Liver (tissue), 9 donors: ENCODE measurements around the gene ZNF674. TPM values are rescaled to one million over a fixed set of nuclear protein-coding genes. Genes with fewer than 3 reads are reported as not detected.

Experiments used
- DNase-seq: peaks from one replicate; pipeline ENCODE4 v3.0.0-alpha.2; 2017; ENCODE audit warnings: low spot score
- H3K27ac ChIP-seq, 2 donors: one replicate each; pipeline ENCODE4 v1.7.0; 2013; ENCODE audit warnings: inconsistent platforms in 2 of 2, low read length in 2 of 2, control low read depth in 1 of 2, low read depth in 1 of 2, mild to moderate bottlenecking in 1 of 2
- H3K27me3 ChIP-seq, 4 donors: one replicate each; pipeline versions ENCODE4 v1.6.1 to v1.7.0; 2013; ENCODE audit warnings: low read length in 3 of 4, inconsistent platforms in 1 of 4, mild to moderate bottlenecking in 1 of 4, moderate library complexity in 1 of 4; ENCODE audit not compliant: control insufficient read depth in 4 of 4, insufficient read depth in 4 of 4
- H3K36me3 ChIP-seq, 4 donors: one replicate each; pipeline versions ENCODE4 v1.6.1 to v1.7.0; 2013; ENCODE audit warnings: low read length in 3 of 4, mild to moderate bottlenecking in 3 of 4, low read depth in 1 of 4, moderate library complexity in 1 of 4; ENCODE audit not compliant: control insufficient read depth in 4 of 4, insufficient read depth in 3 of 4
- H3K4me1 ChIP-seq, 4 donors: one replicate each; pipeline versions ENCODE4 v1.6.1 to v1.7.0; 2013; ENCODE audit warnings: low read length in 3 of 4, mild to moderate bottlenecking in 3 of 4, moderate library complexity in 1 of 4; ENCODE audit not compliant: control insufficient read depth in 4 of 4, insufficient read depth in 4 of 4
- H3K4me3 ChIP-seq, 3 donors: one replicate each; pipeline versions ENCODE4 v1.6.1 to v1.7.0; 2013; ENCODE audit warnings: low read length in 3 of 3, control low read depth in 1 of 3, low read depth in 1 of 3, mild to moderate bottlenecking in 1 of 3
- H3K9ac ChIP-seq, 2 donors: one replicate each; pipeline ENCODE4 v1.7.0; 2013; ENCODE audit warnings: low read length in 2 of 2, mild to moderate bottlenecking in 2 of 2, moderate library complexity in 2 of 2, control low read depth in 1 of 2, low read depth in 1 of 2
- H3K9me3 ChIP-seq, 4 donors: one replicate each; pipeline versions ENCODE4 v1.6.1 to v1.7.0; 2013; ENCODE audit warnings: low read length in 3 of 4; ENCODE audit not compliant: control insufficient read depth in 4 of 4
- EGR1 ChIP-seq, 2 donors: IDR thresholded peaks; 2 replicates each; pipeline ENCODE4 v1.6.1; 2016 to 2018; ENCODE audit warnings: antibody characterized with exemption in 2 of 2, low read depth in 2 of 2
- FOXA1 ChIP-seq: IDR thresholded peaks from 2 replicates; pipeline ENCODE4 v1.6.1; 2016; ENCODE audit warnings: antibody characterized with exemption
- FOXA2 ChIP-seq: IDR thresholded peaks from 2 replicates; pipeline ENCODE4 v1.6.1; 2016; ENCODE audit warnings: antibody characterized with exemption
- GABPA ChIP-seq, 2 donors: IDR thresholded peaks in 1 of 2; conservative IDR thresholded peaks in 1 of 2; 2 replicates each; pipeline ENCODE4 v1.6.1; 2016; ENCODE audit warnings: antibody characterized with exemption in 2 of 2, mild to moderate bottlenecking in 1 of 2, moderate library complexity in 1 of 2
- HNF4A ChIP-seq, 2 donors: conservative IDR thresholded peaks; 2 replicates each; pipeline ENCODE4 v1.6.1; 2016; ENCODE audit warnings: antibody characterized with exemption in 2 of 2, mild to moderate bottlenecking in 2 of 2
- HNF4G ChIP-seq: IDR thresholded peaks from 2 replicates; pipeline ENCODE4 v1.6.1; 2016; ENCODE audit warnings: antibody characterized with exemption
- NR2F2 ChIP-seq: IDR thresholded peaks from 2 replicates; pipeline ENCODE4 v1.6.1; 2016; ENCODE audit warnings: antibody characterized with exemption
- RAD21 ChIP-seq, 2 donors: IDR thresholded peaks; 2 replicates each; pipeline ENCODE4 v1.6.1; 2016; ENCODE audit warnings: antibody characterized with exemption in 2 of 2, mild to moderate bottlenecking in 2 of 2
- RXRA ChIP-seq, 2 donors: IDR thresholded peaks; 2 replicates each; pipeline ENCODE4 v1.6.1; 2017 to 2018; ENCODE audit warnings: antibody characterized with exemption in 2 of 2, mild to moderate bottlenecking in 1 of 2
- SP1 ChIP-seq: IDR thresholded peaks from 2 replicates; pipeline ENCODE4 v1.6.1; 2018; ENCODE audit warnings: antibody characterized with exemption, mild to moderate bottlenecking
- TAF1 ChIP-seq: conservative IDR thresholded peaks from 2 replicates; pipeline ENCODE4 v1.6.1; 2016; ENCODE audit warnings: antibody characterized with exemption, mild to moderate bottlenecking
- YY1 ChIP-seq: IDR thresholded peaks from 2 replicates; pipeline ENCODE4 v1.6.1; 2016; ENCODE audit warnings: antibody characterized with exemption, mild to moderate bottlenecking
- WGBS: extraction: QIAGEN DNeasy Blood & Tissue Kit; methylation state at CpG from one replicate; pipeline ENCODE4 v1.1.7; 2013; 5-methylcytosine and 5-hydroxymethylcytosine counted together
- polyA plus RNA-seq, 2 donors: library from polyadenylated mRNA; stranded (reverse) in 1 of 2; unstranded in 1 of 2; fragments of 200-250 nt in 1 of 2; fragments of >200 nt in 1 of 2; fragmentation: Nextera tagmentation in 1 of 2; extraction: Ambion mirVana in 1 of 2; gene quantifications; one replicate each; pipeline versions ENCODE4 v1.2.1 to v1.2.3, GENCODE V29; 2013 to 2015
- total RNA-seq, 2 donors: library from RNA; depleted of rRNA; stranded (reverse); fragments of >200 nt; gene quantifications; one replicate each; pipeline ENCODE4 v1.2.3, GENCODE V29; 2014
- TF ChIP-seq, protein P1 (sequence below): IDR thresholded peaks from 2 replicates; pipeline ENCODE4 v1.6.1; 2016; ENCODE audit warnings: antibody characterized with exemption
- TF ChIP-seq, protein P2 (sequence below): IDR thresholded peaks from 2 replicates; pipeline ENCODE4 v1.6.1; 2016; ENCODE audit warnings: antibody characterized with exemption
- donor health status: healthy.
- donor health status: healthy.
- donor health status: healthy.
- donor health status: healthy.
- donor health status: healthy.

Gene ZNF674
- total and polyA plus RNA-seq, 4 donors, result 0.84 to 3.6 (median 2.1) TPM

DNA sequence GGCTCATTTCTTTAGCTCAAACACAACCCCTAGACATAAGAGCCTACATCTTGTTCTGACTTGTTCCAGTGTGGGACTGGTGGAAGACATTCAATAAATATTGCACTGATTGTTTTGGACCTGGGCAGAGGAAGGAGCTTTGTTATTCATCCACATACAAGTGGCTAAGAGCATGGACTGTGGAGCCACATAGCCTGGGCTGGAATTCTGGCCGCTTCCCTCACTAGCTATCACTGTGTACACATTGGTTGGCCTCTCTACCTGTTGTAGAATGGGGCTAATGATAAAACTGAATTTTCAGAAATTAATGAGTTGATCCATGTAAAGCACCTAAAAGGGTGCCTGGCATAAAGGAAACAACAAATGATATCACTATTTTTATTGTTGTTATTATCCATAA lies 80.0 kb downstream of the ZNF674 start:
- H3K27me3 ChIP-seq, result no peaks in the 10 kb centered on the region
- no peak for DNase-seq
- H3K36me3 ChIP-seq, result peaks cover 0 to 12% (median 5%) of the 10 kb centered on the region in 4 donors
- no peak for TF ChIP-seq EGR1 (IDR thresholded peaks at IDR 0.05; ENCODE audit: low read depth in 2 of 2)
- TF ChIP-seq, protein P1, sequence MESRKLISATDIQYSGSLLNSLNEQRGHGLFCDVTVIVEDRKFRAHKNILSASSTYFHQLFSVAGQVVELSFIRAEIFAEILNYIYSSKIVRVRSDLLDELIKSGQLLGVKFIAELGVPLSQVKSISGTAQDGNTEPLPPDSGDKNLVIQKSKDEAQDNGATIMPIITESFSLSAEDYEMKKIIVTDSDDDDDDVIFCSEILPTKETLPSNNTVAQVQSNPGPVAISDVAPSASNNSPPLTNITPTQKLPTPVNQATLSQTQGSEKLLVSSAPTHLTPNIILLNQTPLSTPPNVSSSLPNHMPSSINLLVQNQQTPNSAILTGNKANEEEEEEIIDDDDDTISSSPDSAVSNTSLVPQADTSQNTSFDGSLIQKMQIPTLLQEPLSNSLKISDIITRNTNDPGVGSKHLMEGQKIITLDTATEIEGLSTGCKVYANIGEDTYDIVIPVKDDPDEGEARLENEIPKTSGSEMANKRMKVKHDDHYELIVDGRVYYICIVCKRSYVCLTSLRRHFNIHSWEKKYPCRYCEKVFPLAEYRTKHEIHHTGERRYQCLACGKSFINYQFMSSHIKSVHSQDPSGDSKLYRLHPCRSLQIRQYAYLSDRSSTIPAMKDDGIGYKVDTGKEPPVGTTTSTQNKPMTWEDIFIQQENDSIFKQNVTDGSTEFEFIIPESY, result no peak
- peak; percentile 18 to 34 for TF ChIP-seq HNF4A (conservative IDR thresholded peaks at IDR 0.05)
- no peak for TF ChIP-seq YY1
- H3K9ac ChIP-seq, result no peak overlapping the region
- H3K4me1 ChIP-seq, result peaks cover 0 to 8% (median 2%) of the 10 kb centered on the region in 4 donors
- no peak overlapping the region for H3K4me3 ChIP-seq
- 53% methylated on average over 1 of the region's 1 CpG for WGBS
- no peak overlapping the region for H3K27ac ChIP-seq
- H3K9me3 ChIP-seq, result no peaks in the 10 kb centered on the region

DNA sequence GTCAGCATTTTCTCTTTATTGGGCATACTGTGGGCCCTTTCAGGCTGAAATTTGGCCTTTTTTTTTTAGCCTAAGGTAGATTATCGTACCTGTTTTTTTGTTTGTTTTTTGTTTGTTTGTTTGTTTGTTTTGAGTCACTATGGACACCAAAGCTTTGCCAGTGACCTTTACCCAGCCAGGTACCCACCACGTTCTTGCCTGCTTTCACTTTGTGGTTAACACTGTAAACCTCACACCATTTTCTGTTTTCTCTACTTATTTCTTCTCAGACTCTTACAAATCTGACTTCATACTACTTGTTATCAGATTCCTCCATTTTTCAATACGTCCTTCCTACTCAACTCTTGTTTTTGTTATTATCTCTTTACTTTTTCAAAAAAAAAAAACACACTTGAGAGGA lies 81.5 kb downstream of the ZNF674 start:
- Histone ChIP-seq H3K27me3 (no peaks in the 10 kb centered on the region), H3K4me3 (no peak overlapping the region), H3K4me1 (peaks cover 0 to 8% (median 2%) of the 10 kb centered on the region in 4 donors), H3K9ac (no peak overlapping the region), H3K9me3 (no peaks in the 10 kb centered on the region), H3K27ac (peak overlapping the region; percentile 63 to 67), H3K36me3 (peaks cover 0 to 8% (median 3%) of the 10 kb centered on the region in 4 donors)
- WGBS, result 36% methylated on average over 3 of the region's 3 CpGs
- no peak for TF ChIP-seq HNF4G
- peak; percentile 44 to 66 for TF ChIP-seq HNF4A (conservative IDR thresholded peaks at IDR 0.05)
- TF ChIP-seq RAD21 (IDR thresholded peaks at IDR 0.05), result no peak
- no peak for TF ChIP-seq NR2F2
- no peak for TF ChIP-seq SP1
- no peak for TF ChIP-seq TAF1
- no peak for DNase-seq

DNA sequence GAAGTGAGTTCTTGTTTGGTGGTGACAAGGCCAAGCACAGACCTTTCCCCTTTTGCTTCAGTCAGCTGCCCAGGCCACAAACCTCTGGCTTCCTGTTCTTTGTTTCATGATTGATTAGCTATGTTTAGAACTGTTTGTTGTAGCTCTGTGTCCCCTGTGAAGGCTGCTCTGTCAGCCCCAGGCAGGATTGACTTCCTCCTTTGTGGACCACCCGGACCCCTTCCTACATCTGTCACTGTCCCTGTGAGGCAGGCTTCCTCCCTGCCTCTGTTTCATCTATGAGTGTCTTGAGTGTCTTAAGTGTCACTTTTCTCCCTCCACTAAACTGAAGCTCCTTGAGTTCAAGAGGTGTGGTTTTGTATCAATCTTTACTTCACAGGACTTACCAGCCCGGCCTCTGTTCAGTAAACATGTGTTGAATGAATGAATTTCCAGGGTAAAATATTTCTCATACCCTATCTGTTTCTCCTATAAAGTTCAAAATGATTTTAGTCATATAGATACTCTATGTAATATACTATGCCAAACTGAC lies 83.5 kb downstream of the ZNF674 start:
- Histone ChIP-seq H3K4me1 (peaks cover 0 to 8% (median 2%) of the 10 kb centered on the region in 4 donors), H3K27ac (peak overlapping the region in 1 of 2 donors; percentile 54), H3K9me3 (no peaks in the 10 kb centered on the region), H3K36me3 (peaks cover 0 to 4% (median under 1%) of the 10 kb centered on the region in 4 donors), H3K4me3 (no peak overlapping the region), H3K27me3 (no peaks in the 10 kb centered on the region), H3K9ac (peak overlapping the region in 1 of 2 donors; percentile 22)
- WGBS, result 56% methylated on average over 2 of the region's 2 CpGs
- TF ChIP-seq TAF1 (no peak), NR2F2 (no peak), RXRA (IDR thresholded peaks at IDR 0.05) (no peak), SP1 (no peak), RAD21 (IDR thresholded peaks at IDR 0.05) (no peak), HNF4A (conservative IDR thresholded peaks at IDR 0.05) (no peak), HNF4G (no peak), GABPA (IDR thresholded peaks at IDR 0.05 in 1 of 2, conservative IDR thresholded peaks at IDR 0.05 in 1 of 2) (no peak), FOXA2 (no peak), FOXA1 (no peak)
- TF ChIP-seq, protein P1, result no peak
- TF ChIP-seq, protein P2, sequence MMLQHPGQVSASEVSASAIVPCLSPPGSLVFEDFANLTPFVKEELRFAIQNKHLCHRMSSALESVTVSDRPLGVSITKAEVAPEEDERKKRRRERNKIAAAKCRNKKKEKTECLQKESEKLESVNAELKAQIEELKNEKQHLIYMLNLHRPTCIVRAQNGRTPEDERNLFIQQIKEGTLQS, result no peak
- no peak for DNase-seq
